Measurements from ENCODE around the gene RNF4.

RNF4 gene

GRCh38 chr4:2445571-2445970, 23.3 kb upstream of the RNF4 start:
- H3K27ac ChIP-seq: no peak overlapping the region
- no peak for TF ChIP-seq CTCF (conservative IDR thresholded peaks at IDR 0.05)

GRCh38 chr4:2446656-2447564, 22.0 kb upstream of the RNF4 start:
- TF ChIP-seq CTCF (conservative IDR thresholded peaks at IDR 0.05): no peak
- H3K27ac ChIP-seq: no peak overlapping the region

GRCh38 chr4:2448589-2448988, 20.3 kb upstream of the RNF4 start:
- no peak overlapping the region for H3K27ac ChIP-seq
- TF ChIP-seq CTCF (conservative IDR thresholded peaks at IDR 0.05): no peak

- H3K27ac ChIP-seq: no peak overlapping the region
- no peak for TF ChIP-seq CTCF (conservative IDR thresholded peaks at IDR 0.05)
Observed at GRCh38 chr4:2449051-2449450, 19.9 kb upstream of the RNF4 start.

- no peak for TF ChIP-seq CTCF (conservative IDR thresholded peaks at IDR 0.05)
- no peak overlapping the region for H3K27ac ChIP-seq
Observed at GRCh38 chr4:2449511-2450392, 19.2 kb upstream of the RNF4 start.

GRCh38 chr4:2450394-2451035, 18.4 kb upstream of the RNF4 start:
- H3K27ac ChIP-seq: no peak overlapping the region
- no peak for TF ChIP-seq CTCF (conservative IDR thresholded peaks at IDR 0.05)

GRCh38 chr4:2451036-2451520, 17.8 kb upstream of the RNF4 start:
- TF ChIP-seq CTCF (conservative IDR thresholded peaks at IDR 0.05): no peak
- H3K27ac ChIP-seq: no peak overlapping the region

All from VCaP (cell line).